SU-DHL-6 (cell line): ENCODE results near the gene SNTG2.

Experiments
- EZH2phosphoT487 ChIP-seq: fragments of 200-600 bp; sonication (generic), shearing (Covaris generic); conservative IDR thresholded peaks from 2 replicates; pipeline ENCODE4 v1.6.1; 2018; ENCODE audit warnings: mild to moderate bottlenecking, antibody characterized with exemption, low read length, moderate library complexity, mixed read lengths
- TF ChIP-seq, protein P1 (sequence below): fragments of 200-600 bp; sonication (generic); IDR thresholded peaks from one replicate; pipeline ENCODE4 v1.5.1; 2017; ENCODE audit warnings: antibody characterized with exemption, mild to moderate bottlenecking, low read length, moderate library complexity; ENCODE audit not compliant: insufficient read depth, poor library complexity, severe bottlenecking

DNA sequence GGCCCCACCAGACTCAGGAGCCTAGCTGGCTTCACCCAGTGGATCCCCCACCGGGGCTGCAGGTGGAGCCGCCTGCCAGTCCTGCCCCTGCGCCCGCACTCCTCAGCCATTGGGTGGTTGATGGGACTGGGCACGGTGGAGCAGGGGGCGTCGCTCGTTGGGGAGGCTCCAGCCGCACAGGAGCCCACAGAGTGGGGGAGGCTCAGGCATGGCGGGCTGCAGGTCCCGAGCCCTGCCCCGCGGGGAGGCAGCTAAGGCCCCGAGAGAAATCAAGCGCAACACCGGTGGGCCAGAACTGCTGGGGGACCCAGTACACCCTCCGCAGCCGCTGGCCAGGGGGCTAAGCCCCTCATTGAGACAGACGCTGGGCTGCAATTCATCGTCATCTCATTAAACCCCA lies 184.0 kb downstream of the SNTG2 start:
- TF ChIP-seq, protein P1, sequence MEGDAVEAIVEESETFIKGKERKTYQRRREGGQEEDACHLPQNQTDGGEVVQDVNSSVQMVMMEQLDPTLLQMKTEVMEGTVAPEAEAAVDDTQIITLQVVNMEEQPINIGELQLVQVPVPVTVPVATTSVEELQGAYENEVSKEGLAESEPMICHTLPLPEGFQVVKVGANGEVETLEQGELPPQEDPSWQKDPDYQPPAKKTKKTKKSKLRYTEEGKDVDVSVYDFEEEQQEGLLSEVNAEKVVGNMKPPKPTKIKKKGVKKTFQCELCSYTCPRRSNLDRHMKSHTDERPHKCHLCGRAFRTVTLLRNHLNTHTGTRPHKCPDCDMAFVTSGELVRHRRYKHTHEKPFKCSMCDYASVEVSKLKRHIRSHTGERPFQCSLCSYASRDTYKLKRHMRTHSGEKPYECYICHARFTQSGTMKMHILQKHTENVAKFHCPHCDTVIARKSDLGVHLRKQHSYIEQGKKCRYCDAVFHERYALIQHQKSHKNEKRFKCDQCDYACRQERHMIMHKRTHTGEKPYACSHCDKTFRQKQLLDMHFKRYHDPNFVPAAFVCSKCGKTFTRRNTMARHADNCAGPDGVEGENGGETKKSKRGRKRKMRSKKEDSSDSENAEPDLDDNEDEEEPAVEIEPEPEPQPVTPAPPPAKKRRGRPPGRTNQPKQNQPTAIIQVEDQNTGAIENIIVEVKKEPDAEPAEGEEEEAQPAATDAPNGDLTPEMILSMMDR, result no peak
- no peak for TF ChIP-seq EZH2phosphoT487
